HG03025 (cell line): ENCODE results near the gene DNAJC16.
"Not testable (repeated sequence)": the region's sequence is repeated elsewhere in the genome, so short reads cannot be mapped to it uniquely, and the experiment has no call there.

Source experiments
- ATAC-seq: cut with Tn5 transposase; IDR thresholded peaks from one replicate; pipeline ENCODE4 v1.9.1; 2021; ENCODE audit warnings: mild to moderate bottlenecking, moderate library complexity; ENCODE audit not compliant: unreplicated experiment, low FRiP score

DNAJC16 gene

DNA sequence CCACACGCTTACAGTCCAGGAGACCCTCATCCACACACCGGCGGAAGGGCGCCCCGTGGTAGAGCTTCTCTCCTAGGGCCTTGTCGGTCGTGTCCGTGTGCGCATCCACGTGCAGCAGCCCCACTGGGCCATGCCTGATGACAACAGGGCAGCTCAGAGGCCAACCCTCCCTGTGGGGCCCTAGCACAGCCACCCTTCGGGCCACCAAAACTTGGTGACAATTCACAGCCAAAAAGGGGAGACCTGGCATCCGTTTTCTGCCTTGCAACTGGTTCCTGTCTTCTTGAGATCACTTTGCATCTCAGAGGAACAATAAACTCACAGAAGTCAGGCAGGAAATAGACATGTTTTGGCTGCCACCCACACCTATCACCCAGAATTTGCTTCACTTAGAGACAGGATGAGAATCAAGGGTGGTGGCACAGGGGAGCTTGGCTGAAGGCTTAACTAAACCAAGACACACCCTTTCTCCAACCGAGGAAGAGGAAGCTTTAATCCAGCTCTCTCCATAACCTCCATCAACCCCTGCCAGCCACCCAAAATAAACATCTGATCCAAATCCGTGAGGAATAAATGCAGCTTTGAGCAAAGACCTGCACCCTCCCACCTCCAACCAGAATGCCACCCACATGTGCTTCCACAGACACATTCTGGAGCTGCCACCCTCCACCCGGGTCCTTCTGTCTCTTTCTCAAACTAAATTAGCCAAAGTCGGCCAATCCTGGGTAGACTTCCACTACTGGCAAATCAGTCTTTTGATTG, 52.5 kb downstream of the DNAJC16 start:
- no peak for ATAC-seq

DNA sequence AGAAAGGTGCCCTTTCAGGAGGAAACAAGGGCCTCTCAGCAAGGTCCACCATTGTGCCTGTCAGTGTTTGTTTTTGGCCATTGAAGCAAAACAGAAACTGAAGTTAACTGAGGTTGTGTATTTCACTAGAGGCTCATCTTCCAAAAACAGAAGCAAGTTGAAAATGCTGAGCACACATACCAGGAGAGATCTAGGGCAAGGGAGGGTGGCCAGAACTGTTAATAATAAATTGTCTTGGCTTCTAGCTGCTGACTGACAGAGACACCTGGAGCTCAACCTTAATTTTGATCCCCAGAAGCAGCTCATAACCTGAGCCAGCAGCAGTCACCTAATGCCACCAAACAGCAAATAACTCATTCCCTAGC, 53.0 kb downstream of the DNAJC16 start:
- ATAC-seq: no peak

DNA sequence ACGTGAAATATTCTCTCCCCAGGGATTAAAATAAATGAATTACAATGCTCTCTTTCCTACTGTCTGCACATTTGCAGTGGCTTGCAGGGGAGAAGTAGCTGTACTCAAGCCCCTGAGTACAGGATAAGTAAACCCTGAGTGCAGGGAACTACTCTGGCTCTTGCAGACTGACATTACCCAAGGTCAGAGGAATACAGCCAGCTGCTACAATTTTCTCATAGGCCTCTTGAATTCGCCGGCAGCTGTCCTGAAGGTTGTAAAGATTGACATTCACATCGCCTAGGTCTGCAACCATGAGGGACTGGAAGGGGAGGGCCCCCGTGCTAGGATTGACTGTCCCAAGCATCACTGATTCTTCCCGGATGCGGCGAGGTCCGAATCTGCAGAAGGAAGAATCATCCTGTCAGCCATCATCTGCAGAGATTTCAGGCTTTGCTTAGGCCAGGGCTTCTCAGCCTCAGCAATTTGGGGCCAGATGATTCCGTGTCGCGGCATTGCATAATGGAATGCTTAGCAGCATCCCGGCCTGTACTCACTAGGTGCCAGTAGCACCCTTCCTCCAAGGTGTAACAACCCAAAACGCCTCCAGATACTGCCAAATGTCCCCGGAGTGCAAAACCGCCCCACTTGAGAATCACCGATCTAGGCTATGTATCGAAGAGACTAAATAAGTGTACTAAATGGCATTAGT, 56.5 kb downstream of the DNAJC16 start:
- no peak for ATAC-seq

DNA sequence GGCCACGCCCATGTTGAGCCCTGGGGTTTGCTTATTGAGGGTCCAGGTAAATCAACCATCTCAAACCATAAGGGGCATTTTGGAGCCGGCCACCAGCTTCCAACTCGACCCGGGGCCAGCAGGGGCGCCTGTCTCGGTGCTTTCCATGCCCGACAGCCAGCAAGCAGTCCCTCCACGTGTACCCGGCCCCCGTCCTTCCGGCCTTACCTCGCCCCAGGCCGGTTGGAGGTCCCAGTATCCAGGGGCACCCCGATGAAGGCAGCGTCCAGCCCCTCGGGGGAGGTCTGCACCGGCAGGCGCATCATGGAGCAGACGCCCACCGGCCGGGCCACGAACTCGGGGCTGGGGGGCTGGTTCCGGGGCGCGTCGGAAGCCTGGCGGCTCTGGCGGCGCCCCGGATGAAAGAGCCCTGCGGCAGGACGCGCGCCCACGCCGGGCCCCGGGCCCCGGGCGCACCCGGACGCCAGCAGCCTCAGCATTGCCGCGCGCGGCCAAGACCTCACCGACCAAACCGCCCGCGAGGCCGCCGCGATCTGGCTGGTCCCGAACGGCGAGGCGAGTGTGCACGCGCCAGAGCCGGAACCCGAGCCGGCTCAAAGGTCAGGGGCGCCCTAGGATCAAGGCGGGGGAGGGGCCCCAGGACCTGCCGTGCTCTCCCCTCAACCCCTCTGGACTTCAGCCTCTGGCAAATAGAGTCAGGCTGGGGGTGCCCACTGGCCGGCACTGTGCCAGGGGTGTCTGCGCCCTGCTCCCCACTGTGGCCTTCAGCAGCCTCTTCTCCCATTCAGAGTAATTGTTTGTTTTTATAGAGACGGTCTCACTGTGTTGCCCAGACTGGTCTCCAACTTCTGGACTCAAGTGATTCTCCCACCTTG, 58.1 kb downstream of the DNAJC16 start, which contains the start of gene AGMAT:
Gene AGMAT (minus strand): TSS at position 563 of the 875 bp plus-strand sequence. CDS start 84 bp downstream, at position 479.
- peak; percentile 51 for ATAC-seq

DNA sequence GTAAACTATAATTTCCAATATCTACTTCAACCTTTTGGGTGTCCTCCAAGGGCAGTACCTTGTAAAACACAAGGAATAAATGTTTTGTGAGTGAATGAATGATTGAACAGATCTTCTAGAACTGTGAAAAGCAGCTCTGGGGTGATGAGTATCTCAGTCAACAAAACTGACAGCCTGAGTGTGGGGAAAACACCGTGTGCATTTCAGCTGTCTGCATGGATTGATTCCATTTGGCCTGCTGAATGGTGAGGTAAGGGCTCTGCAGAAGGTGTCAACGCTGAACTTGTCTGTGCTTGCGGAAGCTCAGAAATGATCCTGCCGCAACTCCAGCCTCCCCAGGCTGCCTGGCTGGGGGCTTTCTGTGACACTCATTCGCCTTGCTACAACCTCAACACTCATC, 65.6 kb downstream of the DNAJC16 start:
- no peak for ATAC-seq

DNA sequence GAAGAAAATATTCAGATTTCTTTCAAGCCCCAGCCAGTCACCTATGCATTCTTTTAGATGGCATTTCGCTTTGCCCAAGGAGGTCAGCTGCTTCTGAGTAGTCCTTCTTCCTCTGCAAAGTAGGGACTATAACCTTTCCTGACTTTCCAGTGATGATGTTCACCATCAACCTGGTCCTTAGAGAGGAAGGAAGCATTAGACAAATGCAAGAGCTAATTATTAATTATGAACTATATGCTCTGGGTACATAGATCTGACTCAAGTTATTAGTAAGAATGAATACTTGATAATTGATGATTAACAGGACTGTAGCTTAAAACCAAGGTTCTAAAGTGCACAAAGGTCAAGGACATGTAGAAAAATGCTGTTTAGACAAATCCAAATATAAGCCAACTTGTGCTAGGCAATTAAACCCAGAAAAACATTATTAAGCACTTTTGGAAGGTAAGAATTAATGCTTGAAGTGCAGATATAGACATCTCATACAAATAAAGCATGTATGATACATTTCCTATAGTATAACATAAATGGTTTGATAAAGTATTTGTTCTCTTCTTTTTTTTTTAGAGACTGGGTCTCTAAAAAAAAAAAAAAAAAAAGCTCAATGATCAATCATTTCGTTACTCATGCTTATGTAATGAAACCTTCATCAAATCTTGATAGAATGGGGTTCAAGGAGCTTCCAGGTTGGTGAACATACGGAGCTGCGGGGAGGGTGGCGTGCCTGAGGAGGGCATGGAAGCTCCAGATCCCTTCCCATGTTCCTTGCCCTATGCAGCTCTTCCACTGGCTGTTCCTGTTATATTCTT, 69.4 kb downstream of the DNAJC16 start:
- ATAC-seq: no peak

DNA sequence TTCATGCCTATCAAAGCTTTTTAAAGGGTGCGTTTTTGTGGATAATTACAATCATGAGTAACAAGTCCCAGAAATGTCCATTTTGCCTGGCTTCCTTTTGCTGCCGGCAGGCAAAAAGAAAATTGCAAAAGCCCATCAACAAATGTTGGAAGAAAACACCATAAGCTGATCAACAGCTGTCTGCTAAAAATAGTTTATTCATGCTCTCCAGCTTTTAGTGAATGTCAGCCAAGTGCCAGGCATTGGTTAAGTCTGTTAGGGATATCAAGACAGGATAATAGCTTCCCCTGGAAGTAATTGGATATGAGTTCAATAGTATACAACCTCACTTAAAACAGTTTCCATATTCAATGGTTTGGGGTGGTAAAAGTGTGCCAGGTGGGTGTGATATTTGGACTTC, 71.8 kb downstream of the DNAJC16 start:
- no peak for ATAC-seq

DNA sequence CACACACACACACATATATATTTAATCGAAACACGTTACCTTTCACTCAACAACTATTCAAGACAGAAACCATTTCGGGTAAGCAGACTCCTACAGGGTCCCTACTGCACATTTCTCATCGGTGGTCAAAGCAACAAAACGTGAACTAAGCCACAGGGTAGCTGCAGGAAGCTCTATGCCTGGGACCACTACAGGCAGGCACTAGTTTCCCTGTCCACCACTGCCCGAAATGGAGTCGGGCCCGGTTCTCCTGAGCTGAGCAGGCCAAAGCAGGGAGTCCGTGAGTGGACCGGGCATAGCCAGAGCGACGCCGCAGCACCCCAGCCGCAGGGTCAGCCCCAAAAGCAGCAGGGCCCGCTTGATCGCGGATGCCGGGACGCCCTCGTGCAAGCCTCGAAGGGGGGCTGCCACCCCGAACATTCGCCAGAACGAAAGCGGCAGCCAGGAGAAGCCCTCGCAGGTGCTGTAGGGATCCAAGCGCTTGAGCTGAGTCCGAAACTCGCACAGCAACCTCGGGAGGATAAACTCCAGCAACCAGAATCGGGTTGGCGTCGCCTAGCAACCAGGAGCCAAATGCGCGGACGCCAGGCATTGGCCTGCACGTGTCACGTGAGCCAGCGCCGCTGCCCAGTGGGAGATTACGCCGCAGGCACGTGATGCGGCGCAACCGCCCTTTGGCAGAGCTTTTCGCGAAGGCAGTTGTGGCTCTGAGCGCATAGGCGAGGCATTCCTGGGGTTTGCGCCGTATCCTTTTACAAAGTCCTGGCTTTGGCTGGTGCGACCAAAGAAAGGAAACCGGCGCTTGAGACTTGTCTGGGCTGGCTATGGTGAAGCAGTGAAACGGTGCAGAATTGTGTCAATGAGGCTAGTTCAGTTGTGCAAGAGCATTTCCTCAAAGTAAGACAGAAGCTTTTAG, 76.7 kb downstream of the DNAJC16 start:
- peak; percentile 88 for ATAC-seq

DNA sequence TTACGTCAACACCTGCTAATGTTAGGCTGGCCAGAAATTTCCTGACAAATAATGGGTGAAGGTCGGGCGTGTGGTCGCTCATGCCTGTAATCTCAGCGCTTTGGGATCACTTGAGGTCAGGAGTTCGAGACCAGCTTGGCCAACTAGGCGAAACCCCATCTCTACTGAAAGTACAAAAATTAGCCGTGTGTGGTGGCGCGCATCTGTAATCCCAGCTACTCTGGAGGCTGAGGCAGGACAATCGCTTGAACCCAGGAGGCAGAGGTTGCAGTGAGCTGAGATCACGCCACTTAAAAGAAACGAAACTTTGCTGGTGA, 77.3 kb downstream of the DNAJC16 start:
- not testable (repeated sequence) for ATAC-seq

DNA sequence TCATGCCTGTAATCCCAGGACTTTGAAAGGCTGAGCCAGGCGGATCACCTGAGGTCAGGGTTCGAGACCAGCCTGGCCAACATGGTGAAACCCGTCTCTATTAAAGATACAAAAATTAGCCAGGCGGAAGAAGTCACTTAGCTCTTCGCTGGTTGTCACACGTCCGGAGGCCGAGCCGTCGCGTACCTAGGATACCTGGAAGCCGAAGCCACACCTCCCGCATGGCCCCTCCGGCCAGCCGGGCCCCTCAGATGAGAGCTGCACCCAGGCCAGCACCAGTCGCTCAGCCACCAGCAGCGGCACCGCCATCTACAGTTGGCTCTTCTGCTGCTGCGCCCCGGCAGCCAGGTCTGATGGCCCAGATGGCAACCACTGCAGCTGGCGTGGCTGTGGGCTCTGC, 77.8 kb downstream of the DNAJC16 start:
- not testable (repeated sequence) for ATAC-seq

DNA sequence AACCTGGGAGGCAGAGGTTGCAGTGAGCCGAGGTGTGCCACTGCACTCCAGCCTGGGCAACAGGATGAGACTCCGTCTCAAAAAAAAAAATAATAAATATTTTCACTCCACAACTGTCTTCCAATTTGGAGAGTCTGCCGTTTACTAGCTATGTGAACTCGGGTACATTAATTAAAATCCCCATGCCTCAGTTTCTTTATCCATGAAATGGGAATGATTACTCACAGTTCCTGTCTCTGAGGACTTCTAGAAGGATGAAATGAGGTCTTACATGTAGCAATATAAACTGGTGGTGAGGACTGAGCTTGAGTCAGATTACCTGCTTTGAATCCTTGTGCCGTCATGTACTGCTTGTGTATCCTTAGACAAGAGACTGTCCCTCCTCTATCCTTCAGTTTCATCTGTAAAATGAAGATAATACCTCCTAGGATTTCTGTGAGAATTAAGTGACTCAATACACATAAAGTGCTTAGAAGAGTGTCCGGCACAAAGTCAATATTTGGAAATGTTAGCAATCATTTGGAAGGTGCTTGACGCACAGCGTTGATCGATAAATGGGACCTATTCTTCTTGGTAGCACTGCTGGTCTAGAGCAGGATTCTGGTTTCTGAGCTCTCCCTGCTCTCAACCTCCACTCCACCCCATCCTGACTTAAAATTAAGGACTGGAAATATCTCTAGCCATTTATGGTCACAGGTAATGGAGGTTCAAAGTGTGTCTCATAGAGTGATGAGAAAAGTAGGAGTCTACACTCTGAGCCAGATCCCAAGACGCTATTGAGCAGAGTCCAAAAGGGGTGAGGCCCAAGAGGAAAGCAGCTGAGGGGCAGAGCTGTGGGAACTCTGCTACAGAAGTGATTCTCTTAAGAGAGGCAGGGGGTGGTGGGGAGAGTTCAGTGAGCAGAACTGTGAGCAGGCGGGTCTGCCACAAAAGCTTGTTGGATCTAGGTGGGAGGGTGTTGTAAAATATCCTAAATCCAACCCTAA, 79.0 kb downstream of the DNAJC16 start:
- ATAC-seq: no peak

DNA sequence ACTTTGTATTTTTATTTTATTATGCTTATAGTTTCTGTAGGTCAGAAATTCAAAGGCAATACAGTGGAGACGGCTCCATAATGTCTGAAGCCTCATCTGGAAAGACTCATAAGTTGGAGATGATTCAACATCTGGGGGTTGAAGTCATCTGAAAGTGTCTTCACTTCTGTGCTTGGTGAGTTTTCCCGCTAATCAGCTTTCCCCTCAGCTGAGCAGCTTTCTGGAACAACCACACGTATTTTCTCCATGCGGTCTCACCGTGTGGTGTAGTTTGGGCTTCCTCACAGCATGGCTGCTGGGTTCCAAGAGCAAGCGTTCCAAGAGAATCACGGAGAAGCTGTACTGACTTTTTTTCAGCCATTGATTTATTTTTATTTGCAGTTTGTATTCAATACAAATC, 83.0 kb downstream of the DNAJC16 start:
- no peak for ATAC-seq

DNA sequence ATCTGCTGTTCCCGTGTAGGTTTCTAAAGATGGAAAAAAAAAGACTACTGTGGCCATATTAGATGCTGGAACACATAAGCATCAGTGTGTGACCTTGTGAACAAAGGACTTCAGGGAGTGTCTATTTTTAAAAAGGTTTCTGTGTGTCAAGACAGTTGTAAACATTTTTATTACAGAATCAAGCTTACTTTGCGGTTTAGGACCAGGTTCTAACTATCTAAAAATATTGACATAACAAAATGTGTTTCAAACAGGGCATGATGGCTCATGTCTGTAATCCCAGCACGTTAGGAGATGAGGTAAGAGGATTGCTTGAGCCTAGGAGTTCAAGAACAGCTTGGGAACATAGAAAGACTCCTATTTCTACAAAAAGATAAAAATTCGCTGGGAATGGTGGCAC, 83.5 kb downstream of the DNAJC16 start:
- no peak for ATAC-seq

DNA sequence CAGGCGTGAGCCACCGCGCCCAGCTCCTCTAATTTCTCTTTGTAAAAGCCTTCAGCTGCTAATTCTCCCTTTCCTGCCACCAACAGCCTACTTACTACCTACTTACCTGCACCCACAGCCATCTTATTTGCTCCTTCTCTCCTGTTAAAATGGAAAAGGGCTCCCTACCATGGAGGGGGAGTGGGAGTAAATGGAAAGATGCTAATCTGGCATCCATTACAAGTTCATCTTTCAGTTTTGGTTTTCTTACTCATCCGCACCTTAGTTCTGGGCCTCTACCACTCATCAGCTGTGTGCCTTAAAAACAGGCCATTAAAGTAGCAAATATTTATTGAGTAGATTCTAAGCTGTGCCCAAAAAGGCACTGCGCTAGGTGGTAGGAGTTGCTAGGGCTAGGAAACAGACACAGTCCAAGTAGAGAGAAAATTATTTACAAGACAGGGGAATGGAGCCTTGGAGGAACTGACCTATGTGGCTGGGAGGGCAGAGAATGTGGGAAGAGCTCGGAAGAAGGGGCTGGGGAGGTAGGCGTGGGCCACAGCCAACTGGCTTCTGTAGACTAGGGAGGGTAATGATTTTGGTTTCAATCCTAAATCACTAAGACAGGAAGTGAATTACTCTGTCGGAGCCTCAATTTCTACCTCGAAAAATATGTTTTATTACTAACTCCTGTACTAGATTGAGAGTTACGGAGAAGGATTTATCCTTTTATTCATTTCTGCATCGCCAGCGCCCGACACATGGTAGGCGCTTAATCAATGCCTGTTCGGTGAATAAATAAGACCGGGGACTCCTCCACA, 89.9 kb downstream of the DNAJC16 start:
- peak; percentile 18 for ATAC-seq

DNA sequence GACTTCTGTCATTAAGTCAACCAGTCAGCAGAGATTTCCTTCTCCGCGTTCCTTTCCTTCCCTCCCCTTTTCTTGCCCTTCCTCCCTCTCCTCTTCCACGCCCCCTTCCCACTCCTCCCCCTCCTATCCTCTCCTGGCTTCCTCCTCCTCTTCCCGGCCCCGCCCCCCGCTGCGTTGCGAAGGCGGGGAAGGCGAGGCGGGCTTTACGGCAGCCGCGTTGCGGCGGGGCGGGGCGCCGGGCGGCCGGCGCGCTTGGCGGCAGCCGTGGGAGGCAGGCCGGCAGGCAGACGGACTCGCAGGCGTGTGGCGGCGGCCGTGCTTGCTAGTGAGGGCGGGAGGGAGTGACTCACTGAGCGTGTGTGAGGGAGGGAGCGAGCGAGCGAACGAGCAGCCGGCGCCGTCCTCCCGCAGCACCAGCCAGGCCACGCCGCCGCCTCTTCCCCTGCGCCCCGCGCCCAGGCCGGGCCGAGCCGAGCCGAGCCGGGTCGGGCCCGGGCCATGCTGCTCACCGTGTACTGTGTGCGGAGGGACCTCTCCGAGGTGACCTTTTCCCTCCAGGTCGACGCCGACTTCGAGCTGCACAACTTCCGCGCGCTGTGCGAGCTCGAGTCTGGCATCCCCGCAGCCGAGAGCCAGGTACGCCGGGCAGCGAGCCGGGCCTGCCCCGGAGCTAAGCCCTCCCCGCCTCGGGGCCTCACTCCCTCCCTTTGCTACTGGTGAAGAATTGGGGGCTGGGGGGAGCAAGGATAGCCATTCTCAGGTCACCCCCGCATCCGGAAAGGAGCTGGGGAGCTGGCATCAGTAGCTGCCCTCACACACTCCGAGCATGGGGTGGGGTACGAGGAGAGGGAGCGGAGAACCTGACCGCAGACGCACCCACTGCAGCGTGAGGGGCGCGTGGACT, 90.8 kb downstream of the DNAJC16 start, which contains the start of gene DDI2:
Gene DDI2 (plus strand): TSS at position 286 of the 904 bp plus-strand sequence. CDS start 213 bp downstream, at position 499.
- peak; percentile 49 for ATAC-seq

DNA sequence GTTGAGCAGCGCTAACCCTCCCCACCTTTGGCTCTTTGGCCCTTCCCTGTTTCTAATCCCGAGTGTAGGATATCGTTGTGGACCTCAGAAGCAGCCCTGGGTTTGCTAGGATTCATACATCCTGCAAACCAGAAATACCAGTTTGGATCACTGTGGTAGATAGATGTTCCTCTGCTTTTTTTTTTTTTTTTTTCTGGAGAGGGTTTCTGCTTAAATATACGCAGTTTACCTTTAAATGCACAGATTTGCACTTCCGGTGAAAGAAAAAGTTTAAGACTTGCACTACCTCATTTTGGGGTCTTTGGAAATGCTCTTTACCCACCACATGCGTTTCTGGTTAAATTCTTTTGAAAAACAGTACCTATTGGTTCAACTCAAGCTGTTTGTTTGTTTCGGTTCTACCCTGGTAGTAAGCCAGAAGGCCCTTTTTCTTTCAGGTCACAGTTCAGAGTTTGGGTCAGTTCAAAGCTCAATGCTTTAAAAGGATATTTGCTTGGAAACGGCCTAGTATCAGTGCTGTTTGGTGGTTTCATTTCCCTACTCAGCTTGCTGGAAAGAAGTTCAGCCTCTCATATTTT, 91.5 kb downstream of the DNAJC16 start:
- peak; percentile 26 for ATAC-seq
